Activated CD4-positive, alpha-beta T cell treated with anti-CD3 and anti-CD28 coated beads, Interleukin-2, amount 50 U/mL, for 16 hours (primary cell): ENCODE measurements around the gene TBCD.
A peak's percentile ranks its signal among the peaks of the same experiment; 100 is the strongest.

ENCODE experiments used
- DNase-seq: peaks from one replicate; pipeline ENCODE4 v3.0.0-alpha.2; 2020

TBCD gene

DNA sequence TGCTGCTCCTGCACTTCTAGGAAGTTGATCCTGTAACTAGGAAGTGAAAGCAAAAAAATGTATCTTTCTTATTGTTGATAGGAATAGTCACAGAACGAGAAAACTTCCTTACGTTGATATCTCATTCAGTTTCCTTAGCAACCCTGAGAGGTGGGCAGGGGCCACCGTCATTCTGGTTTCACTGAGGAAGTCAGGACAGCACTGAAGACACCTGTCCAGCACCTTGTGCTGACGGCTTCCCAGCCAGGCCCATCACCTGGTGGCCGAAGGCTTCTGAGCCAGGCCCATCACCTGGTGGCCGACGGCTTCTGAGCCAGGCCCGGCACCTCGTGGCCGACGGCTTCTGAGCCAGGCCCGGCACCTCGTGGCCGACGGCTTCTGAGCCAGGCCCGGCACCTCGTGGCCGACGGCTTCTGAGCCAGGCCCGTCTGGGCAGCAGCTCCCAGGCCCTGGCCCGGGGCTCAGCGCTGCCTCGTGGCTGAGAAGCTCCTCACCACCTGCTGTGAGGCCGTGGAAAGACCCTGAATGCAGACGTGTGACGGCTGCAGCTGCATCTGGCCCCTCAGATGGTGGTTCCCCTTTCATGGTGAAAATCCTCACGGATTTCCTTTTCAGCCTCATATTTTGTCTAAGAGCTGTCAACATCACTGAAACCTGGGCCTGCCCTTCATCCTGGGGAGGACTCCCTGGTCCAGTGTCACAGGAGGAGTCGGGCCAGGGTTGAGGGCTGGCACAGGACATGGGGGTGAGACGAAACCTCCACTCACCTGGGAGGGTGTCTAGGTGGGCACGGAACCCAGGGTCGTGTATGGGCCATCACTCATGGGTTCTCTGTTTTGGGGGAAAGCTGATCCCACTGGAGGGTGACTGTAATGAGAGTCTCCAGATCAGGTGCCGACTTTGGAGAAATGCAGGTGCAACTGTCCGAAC is 121.0 kb downstream of the TBCD start:
- DNase-seq: no peak

DNA sequence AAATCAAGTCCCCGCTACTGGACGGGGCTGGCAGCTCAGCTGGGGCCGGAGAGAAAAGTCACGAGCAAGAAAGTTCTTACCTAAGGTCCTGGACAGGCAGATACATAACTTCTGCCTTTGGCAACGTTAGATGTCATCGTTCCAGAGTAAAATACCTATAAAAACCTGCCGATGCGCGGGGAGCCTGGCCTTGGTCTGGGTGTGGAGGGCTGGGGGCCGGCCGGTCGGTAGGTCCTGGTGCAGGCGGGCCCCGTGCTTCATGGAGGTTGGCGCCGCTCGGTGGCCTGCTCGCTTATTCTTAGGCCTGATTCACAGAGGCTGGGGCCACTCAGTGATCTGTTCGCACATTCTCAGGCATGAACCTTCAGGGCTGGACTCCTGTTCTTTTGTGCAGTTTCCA is 121.7 kb downstream of the TBCD start:
- DNase-seq: no peak

DNA sequence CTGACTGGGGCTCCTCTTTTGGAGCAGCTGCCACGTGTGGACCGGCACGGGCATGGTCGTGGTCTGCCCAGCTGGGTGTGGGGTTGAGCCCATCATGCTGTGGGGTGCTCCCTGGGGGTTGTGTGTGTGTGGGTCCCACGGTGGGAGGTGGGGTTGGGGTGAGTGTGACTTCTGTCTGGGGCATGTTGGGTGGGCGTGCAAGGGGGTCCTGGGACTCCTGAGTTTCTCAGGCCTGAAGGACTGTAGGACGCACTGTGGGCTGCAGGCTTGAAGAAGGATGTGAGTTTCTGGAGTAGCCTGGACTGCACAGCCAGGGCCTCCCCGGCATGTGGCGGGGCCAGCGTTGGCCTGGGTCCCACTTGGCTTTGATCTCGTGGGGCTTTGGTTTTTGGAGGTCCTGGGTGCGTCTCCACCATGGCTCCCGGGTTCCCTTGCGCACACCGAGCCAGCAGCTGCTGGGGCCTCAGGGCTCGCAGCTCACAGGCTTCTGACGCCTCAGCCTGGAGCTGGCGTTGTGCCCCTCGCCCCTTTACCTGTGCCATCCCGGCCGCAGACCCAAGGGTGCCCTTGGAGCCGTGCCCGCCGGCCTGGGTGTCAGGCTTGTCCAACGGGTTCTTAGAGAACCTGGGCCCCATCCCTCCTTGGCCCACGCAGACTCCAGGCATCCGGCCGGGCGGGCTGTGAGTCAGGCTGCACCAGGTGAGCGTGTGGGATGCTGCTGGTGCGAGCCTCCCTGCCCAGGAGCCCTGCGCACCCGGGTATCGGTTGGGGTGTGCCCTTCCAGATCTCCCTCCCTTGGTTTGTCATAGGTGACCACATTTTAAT is 122.4 kb downstream of the TBCD start:
- DNase-seq: no peak

DNA sequence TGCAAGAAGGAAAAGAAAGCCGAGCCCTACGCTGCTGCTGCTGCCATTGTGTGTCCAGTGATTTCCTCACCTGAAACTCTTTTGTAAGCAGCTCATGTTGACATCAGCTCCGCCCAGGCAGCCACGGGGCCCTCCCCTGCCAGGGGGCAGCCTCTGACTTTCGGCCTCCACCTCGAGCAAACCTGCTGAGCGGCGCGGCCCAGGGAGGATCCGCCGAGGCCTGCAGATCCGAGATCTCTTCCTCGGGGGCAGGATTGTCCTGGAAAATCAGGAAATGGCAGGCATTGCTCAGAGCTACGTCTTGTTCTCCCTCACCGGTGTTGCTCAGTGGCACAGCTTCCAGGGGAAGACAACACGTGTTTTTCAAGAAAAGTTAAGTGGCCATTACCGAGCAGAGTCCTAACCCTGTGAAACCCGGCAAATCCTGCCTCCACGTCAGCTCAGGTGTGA is 123.6 kb downstream of the TBCD start:
- DNase-seq: no peak

DNA sequence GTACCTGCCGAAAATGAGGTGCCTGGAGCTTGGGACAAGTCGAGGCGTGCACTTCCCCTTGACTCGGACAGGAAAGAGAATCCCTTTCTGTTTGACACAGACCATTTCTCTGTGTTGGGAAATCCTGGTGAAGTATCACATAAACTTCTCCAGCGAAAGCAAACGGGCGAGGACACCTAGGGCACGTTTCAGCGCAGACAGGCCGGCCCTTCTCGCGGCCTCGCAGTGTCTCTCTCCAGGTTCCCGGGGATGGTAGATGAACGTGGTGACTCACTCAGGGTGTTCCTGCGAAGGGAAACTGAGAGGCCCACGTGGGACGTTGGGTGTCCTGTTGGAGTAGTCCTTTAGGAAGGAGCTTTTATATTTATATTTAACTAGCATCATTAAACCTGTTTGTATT is 124.3 kb downstream of the TBCD start:
- no peak for DNase-seq

DNA sequence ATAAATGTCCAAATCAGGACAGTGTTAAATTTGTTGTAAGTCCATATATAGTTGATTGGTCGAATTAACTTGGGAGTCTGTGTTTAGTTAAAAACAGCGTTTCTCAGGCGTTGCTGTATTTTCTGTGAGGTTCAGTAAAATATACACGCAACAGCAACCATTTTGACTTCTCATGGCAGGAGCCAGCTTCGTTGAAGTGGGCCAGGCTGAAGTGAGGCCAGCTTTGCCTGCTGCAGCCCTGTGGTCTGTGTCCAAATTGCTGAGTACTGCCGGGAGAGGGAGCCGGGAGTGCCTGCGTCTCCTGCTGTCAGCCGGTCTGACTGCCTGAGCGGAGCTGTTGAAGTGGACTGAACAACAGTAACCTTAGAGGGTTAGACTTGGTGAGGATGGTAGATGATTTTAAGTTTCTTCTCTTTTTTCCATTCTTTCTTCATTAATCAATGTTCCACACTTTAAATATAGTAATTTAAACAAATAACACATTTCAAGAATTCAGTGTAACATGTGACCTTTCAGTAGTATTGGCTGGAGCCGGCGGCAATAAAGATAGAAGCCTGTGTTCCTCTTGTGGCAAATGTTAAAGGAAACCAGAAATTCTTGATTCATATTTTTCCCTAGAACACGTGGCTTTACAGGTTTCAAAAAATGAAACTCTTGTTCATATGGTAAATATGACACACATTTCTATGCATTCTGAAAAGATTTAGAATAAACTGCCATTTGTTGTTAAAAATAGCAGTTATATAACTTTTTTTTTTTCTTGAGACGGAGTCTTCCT is 124.9 kb downstream of the TBCD start:
- DNase-seq: peak; percentile 33

DNA sequence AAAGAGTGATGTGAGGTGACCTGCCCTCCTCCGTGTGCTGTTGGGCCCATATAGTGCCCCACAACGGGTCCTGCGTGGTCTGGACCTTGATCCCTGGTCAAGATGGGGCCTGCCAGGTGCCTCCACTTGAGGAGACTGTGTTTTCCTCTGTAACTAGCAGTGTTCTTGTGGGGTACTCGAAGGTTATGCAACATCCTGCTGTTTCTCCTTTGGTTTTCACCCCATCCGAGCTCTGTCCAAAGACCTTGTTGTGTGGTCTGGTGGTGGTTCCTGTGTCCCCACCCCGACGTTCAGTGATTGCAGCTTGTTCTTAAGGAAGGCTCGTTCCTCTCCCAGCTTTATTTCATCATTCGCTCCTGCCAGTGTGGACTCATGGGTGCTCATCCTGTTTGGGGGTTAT is 126.7 kb downstream of the TBCD start:
- no peak for DNase-seq

DNA sequence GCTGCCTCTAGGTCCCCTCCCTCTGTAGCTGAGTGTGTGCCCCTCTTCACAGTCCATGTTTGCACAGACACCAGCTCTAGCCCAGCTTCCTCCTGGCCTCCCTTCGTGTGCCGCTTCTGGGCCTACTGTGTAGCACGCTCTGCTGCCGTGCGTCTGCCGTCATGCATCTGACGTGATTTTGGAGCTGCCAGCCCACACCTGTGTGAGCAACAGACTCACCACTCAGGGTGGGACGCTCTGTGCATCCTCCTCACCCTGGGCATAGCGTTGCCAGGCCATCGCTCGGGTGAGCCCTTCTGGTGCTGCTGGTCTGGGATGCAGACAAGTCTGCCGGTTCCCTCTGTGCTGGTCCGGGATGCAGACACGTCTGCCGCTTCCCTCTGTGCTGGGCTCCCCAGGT is 127.4 kb downstream of the TBCD start:
- no peak for DNase-seq

DNA sequence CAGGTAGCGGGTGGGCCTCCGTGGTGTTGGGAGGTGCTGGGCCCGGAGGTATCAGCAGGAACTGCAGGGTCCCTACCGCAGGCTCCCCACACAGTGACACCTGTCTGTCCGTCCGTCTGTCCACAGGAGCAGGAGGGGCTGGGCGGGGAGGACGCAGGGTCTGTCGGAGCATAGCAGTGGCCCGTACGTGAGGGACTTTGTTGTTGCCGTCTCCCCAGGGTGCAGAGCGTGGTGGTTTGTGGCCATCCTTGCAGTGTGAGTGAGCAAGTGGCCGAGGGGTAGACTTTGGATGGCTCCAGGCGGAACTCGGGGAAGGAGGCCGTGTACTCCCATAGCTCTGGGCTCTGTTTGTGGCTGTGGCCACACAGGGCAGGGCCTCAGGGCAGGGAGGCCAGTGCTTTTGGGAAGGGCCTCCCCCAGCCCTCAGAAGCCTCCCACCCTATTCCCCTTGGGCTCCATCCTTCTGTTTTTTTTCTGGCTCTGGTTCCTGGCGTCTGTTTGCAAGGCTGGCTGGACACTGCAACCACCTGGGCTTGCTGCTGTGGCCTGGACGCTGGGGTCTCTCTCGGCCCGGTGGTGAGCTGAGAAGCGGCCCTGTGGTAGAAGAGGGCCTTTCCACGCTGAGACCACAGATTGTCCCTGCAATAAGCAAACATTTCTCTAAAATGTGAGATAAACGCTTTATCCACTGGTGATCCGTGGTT is 128.9 kb downstream of the TBCD start:
- no peak for DNase-seq

DNA sequence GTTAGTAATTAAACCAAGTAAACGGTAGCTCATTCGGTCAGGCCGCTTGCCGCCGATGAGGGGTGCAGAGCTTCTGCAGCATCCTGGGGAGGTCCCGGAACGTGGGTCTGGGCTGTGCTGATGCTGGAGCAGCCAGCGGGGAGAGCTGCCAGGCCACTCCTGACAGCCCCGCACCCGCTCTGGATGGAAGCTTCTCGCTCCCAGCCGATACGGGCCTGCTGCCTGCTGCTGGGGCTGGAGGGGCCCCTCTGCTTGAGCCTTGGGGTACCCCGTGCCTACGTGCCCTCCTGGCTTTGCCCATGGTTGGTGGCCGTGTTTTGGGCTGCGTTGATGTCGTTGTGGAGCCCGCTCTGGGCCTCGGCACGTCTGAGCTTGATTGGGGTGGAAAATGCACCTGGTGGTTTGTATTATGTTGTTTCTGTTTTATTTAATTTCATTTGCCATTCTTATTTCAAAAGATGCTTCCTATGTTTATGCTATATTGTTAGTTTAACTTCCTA is 129.5 kb downstream of the TBCD start:
- no peak for DNase-seq

DNA sequence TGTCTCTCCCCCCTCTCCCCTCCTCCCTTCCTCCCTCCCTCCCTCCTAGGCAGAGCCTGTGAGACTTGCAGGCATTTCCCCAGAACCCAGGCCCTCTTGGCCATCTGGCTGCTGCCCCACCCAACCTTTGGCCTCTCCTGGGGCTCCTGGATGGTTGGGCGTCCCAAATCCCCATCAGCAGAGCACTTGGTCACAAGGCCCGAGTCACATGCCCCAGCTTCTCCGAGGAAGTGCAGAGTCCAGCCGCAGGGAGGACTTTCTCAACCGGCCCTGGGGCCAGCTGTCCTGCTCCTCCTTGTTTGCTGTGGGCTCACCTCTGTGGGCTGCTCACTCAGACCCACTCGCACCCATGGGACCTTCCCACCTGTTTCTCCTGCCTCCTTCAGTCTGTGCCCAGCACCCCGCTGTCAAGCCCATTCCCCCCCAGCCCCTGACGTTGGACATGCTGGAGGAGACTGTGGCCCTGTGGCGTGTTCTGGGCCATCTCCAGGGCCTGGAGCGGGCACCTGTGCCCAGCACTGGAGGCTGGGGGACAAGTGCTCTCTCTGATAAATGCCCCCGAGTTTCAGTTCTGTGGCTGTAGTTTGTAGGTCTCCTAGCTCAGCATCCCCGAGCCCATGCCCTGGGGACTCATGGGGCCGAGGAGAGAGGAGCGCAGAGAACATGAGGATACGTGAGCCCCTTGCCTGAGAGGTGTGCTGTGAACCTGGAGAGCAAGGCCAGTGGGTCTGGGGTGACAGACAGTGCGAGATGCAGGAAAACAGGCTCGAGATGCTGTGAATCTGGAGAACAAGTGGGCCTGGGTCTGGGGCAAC is 130.2 kb downstream of the TBCD start:
- no peak for DNase-seq

DNA sequence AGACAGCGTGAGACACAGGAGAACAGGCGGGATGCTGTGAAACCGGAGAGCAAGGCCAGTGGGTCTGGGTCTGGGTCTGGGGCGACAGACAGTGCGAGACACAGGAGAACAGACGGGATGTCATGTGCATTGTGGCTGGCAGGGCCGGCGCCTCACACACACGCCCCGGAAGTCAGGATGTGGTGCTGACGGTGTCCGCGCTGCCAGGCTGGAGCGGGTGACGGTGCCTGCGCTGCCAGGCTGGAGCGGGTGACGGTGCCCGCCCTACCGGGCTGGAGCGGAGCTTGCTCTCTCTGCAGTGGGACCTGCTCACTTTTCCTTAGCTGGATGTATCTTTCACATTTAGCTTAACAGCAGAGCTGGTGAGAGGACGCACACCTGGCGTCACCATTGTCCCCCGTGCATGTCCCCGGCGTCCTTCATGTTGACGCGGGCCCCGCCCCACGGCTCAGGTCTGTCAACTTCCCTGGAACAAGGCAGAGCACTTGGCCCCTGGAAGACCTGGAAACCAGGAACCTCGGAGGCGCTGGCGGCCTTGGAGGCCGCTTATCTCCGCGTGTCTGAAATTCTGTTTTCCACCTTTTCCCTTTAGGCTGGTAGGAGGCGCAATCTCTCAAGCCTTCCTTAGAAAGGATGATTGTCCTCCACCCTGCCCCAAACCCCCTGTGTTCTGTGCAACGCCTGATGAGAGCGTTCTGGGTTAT is 131.0 kb downstream of the TBCD start:
- DNase-seq: peak; percentile 81

DNA sequence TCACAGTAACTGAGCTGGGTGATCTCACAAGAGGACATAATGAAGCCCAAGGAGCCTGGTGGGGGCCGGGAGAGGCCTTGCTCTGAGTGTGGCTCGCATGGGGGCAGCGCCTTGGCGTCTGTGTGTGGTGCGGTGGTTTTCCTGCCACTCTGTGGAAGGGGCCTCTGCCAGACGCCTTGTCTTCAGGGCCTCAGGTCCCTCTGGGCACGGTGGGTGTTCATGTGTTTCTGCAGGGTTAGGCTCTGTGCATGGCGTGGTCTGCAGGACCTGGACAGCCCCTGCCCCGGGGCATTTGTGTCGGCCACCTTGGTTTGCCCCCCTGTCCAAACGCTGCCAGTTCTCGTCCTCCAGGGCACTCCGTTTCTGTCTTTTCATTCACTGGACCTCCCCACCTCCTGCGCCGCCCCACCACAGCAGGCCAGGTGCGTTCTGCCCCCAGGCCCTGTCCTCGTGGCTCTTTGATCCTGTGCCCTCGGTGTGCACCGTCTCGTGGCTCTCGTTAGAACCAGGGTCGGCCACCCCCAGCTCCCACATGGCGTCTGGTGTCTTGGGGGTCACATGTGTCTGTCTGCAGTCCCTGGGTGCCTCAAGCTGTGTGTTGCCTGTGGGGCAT is 131.7 kb downstream of the TBCD start:
- DNase-seq: no peak

DNA sequence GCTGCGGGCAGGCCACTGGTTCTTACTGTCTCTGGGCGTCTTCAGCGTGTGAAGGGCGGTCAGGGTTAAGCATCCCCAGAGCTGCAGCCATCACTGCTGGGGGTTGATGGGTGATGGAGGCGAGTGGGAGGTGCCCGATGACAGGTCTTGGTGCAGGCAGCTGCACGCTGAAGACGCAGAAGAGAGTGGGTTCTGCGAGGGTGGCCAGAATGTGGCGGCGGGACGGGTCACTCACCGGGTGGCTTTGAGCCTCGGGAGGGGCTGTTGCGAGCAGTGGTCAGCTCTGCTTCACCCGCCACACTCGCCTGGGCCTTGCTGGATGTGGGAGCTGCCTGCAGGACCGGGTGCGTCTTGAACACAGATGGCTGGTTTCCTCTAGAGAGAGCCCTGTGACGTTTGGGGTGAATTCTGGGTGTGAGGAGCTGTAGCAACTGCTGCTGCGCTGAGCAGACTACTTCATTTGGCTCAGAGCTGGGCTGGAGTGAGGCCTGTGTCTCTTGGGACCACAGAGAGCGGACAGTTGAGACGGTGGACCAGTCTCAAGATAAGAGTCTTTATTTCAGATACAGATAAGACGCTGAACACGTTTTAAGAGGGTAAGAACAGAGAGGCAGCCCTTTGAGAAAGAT is 132.6 kb downstream of the TBCD start:
- DNase-seq: no peak

DNA sequence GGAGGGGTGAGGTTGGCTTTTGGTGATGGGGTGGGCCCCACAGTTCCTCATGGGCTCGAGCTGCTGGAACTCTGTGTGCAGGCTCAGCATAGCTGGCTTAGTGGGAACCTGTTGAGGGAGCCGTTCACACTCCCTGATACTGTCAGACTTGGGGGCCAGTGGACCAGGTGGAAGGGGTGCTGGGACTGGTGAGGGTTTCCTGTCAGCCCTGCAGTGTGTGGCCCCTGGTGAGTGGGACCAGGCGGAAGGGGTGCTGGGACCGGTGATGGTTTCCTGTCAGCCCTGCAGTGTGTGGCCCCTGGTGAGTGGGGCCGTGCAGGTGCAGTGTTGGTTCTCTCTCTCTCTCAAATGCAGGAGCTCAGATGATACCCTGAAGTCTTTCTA is 133.1 kb downstream of the TBCD start:
- DNase-seq: peak; percentile 41

DNA sequence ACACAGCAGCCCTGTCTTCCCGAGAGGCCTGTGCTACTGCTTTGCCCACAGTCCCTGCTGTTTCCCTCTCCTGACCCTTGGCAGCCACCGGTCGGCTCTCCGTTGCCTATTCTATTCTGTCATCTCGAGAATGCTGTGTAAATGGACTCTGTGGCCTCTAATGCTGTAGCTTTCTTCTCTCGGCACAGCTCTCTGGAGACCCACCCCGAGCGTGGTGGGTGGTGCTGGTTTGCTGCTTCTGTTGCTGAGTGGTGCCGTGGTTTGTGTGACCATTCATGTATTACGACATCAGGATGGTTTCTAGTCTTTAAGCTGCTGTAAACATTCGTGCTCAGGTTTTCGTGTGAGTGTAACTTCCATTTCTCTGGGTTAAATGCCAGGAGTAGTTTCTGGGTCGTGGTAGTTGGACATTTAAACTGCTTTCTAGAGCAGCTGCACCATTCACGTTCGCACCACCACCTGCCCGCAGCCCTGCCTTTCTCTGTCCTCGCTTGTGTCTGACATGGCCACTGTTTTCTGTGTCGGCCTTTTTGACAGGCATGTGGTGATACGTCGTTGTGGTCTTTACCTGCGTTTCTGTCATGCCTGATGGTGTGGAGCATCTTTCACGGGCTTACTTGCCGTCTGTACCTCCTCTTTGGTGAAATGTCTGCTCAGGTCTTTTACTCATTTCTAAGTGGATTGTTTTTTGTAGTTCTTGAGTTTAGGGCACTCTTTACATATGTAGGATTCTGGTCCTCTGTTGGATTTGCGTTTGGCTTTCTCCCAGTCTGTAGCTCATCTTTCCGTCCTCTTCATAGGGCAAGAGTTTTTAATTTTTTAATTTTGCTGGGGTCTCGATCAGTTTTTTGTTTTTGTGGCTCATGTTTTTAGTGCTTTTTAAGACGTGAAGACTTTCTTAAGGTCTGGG is 135.6 kb downstream of the TBCD start:
- no peak for DNase-seq

DNA sequence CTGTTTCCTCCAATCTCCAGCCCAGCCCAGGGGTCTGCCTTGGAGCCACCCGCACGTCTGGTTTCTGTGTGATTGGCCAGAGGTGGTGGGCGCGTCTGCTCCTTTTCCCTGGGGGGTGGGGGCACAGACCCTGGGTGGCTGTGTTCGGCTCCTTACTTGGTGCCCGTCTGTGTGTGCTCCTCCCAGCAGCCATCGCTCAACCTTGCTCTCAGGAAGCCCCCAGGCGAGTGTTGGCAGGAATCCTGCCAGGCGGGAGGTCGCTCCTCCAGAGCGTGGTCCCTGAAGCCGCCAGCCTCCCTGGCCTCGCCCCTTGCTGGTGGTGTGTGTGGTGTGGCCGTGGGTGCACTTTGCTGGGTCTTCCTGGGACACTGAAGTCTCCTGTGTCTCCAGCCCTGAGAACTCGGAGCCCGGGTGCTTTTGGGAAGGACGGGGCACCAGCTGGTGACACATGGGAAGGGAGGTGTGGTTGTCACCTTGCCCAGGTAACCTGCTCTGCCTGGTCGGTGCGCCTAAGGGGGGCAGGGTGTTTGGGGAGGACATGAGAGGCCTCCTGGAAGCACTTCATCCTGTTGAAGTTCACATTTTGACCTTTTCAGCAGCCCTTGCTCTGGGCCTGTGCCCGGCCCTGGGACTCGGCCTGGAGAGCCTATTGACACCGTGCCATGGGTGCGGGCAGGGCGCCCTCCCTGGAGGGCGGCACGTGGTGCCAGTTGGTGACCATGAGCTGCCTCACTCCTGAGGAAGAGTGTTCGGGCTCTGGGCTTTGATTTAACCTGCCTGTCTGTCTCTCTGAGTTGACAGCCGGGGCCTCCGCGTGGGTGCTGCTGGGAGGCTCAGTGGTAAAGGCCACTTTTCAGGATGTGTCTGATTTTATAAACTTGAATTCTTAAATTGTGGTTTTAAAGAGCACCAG is 137.0 kb downstream of the TBCD start:
- no peak for DNase-seq
